Measurements from ENCODE around the gene GATA6.

The GATA6 gene

GRCh38 chr18:22250026-22250425, 80.6 kb downstream of the GATA6 start:
- no peak for DNase-seq

- no peak for DNase-seq
Measured at GRCh38 chr18:22250591-22250996, 81.2 kb downstream of the GATA6 start.

Data from effector CD4-positive, alpha-beta T cell (primary cell).